HK-2 (cell line): ENCODE measurements around the gene PLEKHB2.
"Not testable (repeated sequence)": the region's sequence is repeated elsewhere in the genome, so short reads cannot be mapped to it uniquely, and the experiment has no call there.

Source experiments
- DNase-seq: peaks from one replicate; pipeline ENCODE4 v3.0.0-alpha.2; 2018; ENCODE audit not compliant: unreplicated experiment

PLEKHB2 gene, protein sequence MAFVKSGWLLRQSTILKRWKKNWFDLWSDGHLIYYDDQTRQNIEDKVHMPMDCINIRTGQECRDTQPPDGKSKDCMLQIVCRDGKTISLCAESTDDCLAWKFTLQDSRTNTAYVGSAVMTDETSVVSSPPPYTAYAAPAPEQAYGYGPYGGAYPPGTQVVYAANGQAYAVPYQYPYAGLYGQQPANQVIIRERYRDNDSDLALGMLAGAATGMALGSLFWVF

DNA sequence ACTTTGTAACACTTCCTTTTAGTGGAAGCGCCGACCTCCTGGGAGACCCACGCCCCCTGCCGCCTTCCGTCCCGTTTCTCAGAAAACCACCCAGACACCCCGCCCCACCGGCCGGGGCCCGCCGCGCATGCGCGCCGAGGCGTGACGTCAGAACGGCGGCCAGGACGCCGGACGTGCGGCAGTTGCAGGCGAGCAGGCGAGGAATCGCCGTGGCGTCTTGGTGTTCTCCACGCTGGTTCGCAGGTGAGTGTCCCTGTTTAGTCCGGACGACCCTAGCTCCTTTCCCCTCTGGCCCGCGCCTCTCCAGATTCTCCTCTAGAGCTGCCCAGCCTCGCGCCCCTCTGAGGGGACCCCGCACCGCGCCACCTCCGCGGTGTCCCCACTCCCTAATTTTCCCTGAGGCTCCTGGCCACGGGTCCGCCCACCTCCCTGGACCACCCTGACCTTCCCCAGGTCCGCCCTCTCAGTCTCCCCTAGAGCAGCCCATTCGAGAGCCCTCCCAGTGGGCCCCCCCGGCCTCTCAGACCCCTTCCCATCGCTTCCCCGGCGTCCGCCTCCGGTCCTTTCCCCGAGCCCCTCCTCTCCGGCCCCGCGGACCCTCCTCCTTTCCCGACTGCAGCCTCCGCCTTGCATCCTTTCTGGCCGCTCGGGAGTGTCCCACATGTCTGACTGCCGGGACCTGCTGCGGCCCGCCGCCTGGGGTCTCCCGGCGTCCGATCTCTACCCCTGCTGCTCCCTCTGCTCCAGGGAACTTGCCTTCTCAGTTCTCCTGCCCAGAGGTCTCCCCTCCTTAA, at the start of gene PLEKHB2:
PLEKHB2 (plus strand) TSS at position 181 of the 794 bp plus-strand sequence. CDS start 15,606 bp downstream, outside the sequence.
- peak; percentile 94 for DNase-seq

DNA sequence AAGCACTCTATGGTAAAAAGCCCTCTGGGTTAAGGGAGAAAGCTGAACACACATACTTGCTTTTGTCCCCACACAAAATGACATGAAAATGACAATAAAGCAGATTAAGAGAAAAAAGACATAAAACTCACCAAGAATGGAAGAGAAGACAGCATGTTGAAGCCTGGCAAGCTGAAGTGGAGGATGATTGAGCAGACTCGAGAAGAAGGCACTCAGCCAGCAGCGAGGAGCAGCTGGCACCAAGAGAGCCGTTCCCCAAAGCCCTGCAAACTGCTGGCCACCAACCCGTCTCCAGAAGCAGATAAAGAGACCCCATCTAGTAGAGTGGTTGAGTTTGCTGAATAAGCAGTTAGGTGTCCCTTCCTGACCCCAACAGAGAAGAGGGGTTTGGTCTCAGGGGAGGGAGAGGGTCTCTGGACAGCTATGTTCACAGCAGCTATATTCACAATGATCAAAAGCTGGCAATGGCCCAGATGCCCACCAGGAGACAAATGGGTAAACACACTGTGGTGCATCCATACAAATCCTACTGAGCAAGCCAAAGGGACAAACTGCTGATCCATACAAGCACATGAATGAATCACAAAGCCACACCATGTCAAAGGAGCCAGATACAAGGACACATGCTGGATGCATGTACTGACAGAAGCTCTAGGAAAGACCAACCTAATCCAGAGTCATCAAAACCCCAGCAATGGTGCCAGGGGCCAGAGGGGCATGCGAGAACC, 48.8 kb upstream of the PLEKHB2 start:
- DNase-seq: no peak

DNA sequence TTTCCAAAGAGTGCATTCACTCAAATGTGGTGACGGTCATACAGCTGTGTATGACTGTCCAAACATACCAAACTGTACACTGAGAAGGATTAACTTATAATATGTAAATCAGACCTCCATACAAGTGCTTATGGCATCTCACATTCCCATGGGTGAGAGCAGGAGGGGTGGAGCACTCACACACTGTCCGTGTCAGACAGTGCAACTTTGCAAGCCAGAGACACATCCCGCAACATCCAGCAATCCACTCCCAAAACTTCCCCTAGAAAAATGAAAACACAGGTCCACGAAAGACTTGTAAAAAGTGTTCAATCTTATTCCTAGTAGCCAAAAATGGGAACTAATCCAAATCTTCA, 48.2 kb upstream of the PLEKHB2 start:
- no peak for DNase-seq

DNA sequence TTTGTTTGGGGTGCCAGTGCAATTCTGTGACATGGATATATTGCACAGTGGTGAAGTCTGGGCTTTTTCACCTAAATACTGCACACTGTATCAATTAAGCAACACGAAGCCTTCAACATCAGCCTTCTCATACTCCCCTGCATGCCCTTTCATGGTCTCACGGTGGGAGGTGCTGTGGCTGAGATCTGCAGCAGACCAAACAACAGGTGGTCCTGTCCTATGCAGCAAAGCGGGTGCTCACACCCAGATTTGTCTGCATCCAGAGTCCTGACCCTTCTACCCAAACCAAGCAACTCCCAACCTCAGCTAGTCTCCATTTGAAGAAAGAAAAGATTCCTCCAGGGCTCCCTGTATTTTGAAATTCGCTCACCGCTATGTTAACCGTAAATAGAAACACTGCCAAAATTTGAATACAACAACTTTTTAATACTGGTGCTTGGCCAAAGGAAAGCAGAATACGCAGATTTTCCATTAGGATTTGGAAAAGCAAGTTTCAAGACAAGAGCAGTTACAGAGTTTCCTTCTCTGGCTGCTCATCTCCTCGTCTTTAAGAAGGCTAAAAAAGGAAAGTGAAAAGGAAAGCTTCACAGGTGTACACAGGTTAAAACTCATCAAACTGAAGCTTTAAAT, 46.8 kb upstream of the PLEKHB2 start:
- DNase-seq: no peak

DNA sequence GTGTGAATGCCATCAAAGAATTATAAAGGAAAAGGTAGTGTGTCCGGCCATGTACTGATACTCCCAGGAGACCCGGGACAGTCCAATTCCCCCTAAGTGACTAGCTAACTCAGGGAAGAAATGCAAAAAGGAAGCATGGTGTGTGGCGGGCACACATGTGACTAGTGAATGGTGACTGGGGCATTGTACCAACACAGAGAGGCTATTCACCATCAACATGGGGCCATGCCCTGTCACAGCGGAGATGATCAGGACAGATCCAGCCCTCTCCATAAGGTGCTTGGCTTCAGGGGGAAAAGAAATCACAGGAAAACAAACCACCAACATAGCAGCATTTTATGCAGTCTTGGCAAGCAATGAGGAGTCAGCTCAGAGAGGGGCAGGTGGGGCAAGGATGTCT, 46.2 kb upstream of the PLEKHB2 start:
- no peak for DNase-seq

DNA sequence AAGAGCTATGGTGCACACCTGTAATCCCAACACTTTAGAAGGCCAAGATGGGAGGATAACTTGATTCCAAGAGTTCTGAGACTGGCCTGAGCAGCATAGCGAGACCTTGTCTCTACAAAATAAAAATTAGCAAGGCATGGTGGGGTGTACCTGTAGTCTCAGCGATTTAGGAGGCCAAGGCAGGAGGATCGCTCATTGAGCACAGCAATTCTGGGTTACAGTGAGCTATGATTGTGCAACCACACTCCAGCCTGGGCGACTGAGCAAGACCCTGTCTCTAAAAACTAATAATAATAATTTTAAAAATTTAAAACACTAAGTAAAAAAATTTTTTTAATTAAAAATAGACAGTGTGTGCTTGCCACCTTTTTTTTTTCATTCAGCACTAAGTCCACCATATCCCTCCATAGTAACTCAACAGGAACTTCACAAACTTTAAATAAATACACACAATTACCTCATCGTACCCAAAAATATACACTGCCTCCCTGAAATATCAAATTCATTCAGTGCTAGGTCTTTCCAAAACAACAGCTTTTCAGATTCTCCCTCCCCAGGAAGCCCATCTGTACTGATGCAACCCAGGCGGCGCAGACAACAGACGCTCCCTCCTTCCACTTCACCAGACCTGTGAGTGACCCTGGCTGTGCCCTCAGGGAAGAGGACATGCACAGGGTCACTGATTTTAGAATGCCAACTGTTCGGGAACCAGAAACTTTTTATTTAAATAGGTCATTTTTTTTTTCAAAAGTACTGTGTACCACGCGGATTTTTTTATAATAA, 41.4 kb upstream of the PLEKHB2 start:
- no peak for DNase-seq

DNA sequence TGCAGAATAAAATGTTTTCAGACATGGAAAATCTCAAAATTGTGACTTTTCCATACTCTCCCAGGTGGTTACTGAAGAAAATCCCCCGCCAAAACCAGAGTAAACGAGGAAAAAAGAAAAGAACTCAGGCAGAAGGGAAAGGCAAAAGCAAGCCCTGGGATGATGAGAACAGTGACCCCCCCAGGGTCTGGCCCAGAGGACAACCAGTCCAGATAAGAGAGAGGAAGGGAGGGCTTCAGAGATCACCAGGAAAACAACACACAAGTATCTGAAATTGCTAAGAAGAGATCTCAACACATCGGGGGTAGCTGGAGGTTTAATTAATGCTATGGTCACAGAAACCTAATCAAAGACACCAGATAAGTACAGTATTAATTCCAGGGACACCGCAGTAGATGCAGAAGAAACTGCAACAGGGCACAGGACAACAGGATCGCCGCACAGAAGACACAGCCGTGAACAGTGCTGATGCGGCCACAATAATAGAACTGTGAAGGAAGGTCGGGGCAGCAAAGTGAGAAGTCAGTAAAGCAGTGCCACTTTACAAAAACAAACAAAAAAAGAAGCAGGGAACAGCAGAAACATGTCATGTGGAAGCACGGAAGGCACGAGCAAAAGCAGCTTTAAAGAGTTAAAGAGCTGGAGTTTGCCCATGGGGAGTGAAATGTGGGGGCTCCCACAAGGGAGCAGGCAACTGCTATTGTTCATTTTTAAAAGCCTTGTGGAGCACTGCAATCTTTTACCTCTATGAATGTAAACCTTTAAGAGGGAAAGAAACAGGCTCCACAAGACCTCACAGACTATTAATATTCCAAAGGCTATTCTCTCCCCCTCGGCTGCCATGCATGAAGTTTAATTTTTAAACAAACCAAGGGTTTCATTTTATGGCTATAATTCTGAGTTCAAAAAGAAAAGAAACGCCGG, 40.3 kb upstream of the PLEKHB2 start:
- no peak for DNase-seq

DNA sequence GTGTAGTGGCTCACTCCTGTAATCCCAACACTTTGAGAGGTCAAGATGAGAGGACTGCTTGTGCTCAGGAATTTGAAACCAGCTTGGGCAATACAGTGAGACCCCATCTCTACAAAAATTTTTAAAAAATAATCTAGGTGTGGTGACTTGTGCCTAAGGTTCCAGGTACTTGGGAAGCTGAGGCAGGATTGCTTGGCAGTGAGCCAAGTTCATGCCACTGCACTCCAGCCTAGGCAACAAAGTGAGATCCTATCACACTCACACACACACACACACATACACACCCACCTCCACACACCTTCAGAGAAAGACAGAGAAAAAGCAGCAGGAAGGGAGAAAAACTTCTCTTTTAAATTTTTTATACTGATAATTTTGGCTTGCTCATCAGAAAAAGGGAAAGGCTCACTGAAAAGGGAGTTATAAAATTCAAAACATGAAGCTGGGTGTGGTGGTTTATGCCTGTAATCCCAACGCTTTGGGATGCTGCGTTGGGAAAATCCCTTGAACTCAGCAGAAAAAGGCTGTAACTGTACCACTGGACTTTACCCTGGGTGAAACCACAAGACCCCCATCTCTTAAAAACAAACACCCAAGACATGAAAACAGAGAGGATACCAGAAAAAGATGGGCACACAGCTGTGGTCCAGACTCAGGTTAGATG, 37.5 kb upstream of the PLEKHB2 start:
- no peak for DNase-seq

DNA sequence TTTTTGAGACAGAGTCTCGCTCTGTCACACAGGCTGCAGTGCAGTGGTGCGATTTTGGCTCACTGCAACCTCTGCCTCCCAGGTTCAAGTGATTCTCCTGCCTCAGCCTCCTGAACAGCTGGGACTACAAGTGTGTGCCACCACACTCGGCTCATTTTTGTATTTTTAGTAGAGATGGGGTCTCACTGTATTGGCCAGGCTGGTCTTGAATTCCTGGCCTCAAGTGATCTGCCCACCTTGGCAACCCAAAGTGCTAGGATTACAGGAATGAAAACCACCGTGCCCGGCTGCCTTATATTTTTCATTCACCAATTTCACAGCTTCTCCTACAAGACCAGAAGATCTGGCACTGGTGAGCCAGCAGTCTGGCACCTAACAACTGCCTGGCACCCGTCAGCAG, 37.0 kb upstream of the PLEKHB2 start:
- not testable (repeated sequence) for DNase-seq

DNA sequence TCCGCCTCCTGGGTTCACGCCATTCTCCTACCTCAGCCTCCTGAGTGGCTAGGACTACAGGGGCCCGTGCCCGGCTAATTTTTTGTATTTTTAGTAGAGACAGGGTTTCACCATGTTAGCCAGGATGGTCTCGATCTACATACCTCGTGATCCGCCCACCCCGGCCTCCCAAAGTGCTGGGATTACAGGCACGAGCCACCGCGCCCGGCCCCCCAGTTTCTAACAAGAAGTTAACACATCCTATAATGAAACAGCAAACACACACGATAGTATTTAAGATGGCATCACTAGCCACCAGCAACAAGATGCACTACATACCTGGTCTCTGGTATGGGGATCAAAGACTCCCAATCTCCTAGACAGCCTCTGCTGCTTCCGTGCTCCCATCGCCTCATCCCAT, 29.6 kb upstream of the PLEKHB2 start:
- not testable (repeated sequence) for DNase-seq

DNA sequence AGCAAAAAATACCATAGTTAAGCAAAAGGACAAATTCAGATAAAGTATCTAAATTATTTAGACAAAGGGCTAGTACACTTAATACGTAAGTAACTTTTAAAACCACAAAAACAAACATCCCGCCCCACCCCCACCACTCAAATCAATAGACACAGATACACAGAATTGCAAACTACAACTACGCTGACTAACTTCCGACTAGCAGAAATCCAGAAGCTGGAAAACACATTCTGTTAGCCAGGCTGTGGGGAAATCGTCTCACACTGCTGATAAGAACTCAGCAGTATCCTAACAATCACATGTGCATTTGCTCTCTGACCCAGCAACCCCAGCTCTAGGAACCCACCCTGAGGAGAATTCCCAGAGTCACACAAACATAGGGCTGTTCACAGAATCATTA, 28.4 kb upstream of the PLEKHB2 start:
- DNase-seq: no peak

DNA sequence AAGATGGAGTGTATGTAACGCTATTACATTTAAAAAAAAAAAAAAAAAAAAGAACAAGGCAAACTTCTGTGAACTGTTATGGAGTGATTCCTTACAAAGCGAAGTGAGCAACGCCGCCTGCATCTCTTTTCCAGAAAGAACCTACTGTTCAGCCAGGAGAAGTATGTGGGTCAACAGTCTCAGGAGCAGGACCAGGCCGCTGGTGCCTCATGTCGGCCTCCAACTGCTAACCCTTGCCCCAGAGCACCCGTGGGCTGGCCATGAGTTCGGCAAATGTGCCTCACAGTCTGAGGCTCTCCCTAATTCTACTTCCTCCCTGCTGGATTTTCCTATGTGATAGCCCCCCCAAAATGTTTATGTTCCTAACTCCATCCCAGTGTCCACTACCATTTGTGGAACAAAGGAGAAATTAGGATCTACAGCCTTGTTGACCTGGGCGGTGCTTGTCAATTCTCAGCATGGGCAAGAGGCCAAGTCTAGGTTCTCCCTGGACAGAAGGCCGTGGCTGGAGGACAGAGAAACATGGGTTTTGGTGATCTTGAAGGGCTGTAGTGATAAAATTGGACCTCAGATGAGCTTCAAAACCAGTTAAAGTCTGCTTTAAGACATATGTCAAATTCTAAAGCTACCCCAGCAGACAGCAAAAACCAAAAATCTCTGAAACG, 27.8 kb upstream of the PLEKHB2 start:
- no peak for DNase-seq

DNA sequence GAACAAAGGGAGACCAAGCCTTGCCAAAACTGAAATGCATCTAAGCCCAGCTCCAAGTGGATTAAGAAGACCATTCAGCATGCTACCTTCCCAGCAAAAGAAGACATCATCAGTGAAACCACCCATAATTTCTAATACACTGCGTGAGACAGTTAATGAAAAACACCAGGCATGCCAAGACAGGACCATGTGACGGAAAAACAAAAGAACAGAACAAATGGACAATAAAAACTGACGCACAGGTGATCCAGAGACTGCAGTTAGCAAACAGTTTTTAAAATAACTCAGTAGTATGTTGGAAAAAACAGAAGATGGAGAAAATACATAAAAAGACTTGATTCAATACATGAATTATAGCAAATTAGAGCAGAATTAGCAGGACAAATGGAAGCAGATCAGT, 27.2 kb upstream of the PLEKHB2 start:
- DNase-seq: no peak

DNA sequence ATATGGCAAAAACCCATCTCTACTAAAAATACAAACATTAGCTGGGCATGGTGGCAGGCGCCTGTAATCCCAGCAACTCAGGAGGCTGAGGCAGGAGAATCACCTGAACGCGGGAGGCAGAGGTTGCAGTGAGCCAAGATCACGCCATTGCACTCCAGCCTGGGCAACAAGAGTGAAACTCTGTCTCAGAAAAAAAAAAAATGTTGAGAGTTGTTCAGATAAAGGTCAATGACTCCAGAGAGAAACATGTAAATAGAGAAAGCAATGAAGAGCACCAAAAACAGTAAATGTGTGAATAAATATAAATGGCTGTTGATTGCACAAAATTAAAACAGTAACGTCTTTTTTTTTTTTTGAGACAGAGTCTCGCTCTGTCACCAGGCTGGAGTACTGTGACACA, 25.2 kb upstream of the PLEKHB2 start:
- DNase-seq: not testable (repeated sequence)

DNA sequence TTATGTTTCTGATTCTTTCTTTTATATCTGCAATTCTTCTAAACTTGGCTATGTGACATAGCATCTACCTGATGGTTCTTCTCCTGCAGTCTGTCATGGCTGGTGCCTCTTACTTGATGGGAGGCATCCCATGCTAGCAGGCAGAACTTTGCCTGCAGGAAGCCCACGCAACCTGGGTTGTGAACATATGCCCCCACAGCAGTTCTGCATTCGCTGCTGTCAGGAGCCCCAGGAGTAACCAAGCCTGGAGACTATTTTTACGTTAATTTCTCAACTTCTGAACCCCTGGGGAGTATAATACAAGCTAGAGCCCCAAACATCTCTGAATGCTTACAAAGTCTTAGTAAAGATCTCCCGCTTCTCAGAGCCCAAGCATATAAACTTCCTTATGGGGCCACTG, 23.9 kb upstream of the PLEKHB2 start:
- no peak for DNase-seq

DNA sequence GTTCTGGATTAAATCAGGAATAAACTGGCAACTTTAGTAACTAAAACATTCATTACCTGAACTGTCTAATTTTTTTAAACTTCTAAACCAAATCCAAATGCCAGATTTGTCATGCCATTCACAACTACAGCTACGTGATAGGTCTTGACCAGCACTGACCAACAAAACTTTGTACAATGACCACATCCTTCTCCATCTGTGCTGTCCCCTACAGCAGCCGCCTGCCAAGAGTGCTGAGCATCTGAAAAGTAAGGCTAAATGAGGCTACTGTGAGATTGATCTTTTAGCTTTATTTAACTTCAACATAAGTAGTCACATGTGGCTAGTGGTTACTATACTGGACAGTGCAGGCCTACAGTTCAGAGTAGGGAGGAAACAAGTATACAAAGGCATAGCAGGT, 19.5 kb upstream of the PLEKHB2 start:
- DNase-seq: no peak

DNA sequence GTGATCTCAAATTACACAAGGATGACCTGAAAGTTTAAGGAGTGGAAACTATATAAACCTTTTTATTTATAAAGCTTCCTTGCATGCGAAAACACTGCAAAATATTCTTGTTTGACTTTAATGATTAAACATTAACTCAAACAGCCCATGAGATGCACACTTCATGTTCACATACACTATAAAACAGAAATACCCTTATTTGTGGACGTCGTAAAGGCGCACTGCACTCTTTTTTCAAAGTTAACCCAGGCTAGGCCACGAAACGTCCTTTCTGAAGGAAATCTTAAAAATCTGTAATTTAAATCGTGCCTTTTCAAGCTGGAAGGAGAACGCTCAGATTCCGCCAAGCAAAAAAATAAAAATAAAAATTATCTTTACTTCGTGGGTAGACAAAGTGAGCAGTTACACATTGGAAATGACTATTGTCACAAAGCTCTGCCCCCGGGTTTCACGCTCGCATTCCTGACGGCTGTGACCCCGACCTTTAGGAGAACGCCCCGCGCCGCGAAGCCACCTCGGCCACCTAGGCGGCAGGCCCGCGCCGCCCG, 12.6 kb upstream of the PLEKHB2 start:
- DNase-seq: no peak

DNA sequence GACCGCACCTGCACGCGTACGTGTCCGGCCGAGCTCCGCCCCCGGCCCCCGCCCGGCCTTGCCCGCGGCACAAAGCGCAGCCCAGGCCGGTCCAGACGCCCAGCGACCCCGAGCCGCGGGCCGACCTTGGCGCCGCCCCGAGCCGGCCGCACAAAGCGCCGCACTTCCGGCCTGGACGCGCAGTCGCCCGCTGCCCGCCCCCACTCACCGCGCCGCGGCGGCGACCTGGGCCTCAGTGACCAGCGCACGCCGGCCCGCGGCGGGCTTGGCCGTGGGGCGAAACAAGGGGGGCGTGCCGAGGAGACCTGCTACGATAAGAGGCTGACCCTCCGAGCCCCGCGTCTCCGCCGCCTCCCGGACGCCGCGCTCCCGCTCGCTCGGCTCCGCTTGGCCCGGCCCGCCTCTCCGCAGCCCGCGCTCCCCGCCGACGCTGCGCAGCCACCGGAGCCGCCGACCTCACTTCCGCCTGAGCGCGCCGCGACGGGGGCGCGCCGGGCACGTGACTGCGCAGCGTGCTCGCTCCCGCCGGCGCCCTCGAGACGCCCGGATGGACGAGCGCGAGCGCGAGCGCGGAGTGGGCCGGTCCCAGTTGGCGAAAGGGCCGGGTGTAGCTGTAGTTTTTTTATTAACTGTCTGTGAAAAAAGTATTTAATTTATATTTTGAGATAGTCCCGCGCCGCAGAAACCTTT, 12.0 kb upstream of the PLEKHB2 start, which contains the start of gene FAM168B:
FAM168B (minus strand) TSS at position 455 of the 690 bp plus-strand sequence. CDS start 10,814 bp downstream, outside the sequence.
- peak; percentile 88 for DNase-seq
